HCT116 (cell line): Measurements from ENCODE around the gene XPNPEP3. TPM values are rescaled to one million over a fixed set of nuclear protein-coding genes. Genes with fewer than 3 reads are reported as not detected.

Source experiments
- ATAC-seq: fragments of 200-7000 bp; cut with Tn5 transposase; 2 replicates; pipeline ENCODE4 v1.9.1; 2020; ENCODE audit warnings: mild to moderate bottlenecking, moderate library complexity
- BruUV-seq: library from RNA; stranded (reverse); fragments of 400-500 nt; replicated peaks from 2 replicates; lab custom pipeline; 2021; lab: Mats Ljungman, UMichigan
- CTCF ChIA-PET: fragments of 300-600 bp; sonication (Branson Sonifier 250); formaldehyde crosslinking; loops from one replicate; lab custom pipeline; 2021; ENCODE audit warnings: antibody characterized with exemption; lab: Charles Lee
- POLR2A ChIA-PET: fragments of 300-600, 350-600 bp; sonication (Branson Sonifier 250); formaldehyde crosslinking; loops from one replicate; lab custom pipeline; 2021; ENCODE audit warnings: antibody characterized with exemption; lab: Charles Lee
- RAD21 ChIA-PET, 2 experiments: fragments of 300-600 bp; sonication (Branson Sonifier 250); formaldehyde crosslinking; loops; one replicate each; lab custom pipeline; 2023; ENCODE audit warnings: low total read pairs in 2 of 2; ENCODE audit not compliant: uncharacterized antibody in 2 of 2, unreplicated experiment in 2 of 2, low non-redundant PET in 1 of 2; lab: Charles Lee
- DNase-seq: peaks from one replicate; pipeline ENCODE4 v3.0.0-alpha.2; 2010; ENCODE audit warnings: low read depth, low spot score
- H2AFZ ChIP-seq: fragments of 200-600 bp; shearing (Covaris generic), sonication (generic); 2 replicates; pipeline ENCODE4 v1.6.1; 2017; ENCODE audit warnings: low read depth, mixed run types, mixed read lengths, antibody characterized with exemption, low read length; ENCODE audit not compliant: poor library complexity, severe bottlenecking
- H3K27ac ChIP-seq: 2 replicates; pipeline ENCODE4 v1.5.1; 2012; ENCODE audit warnings: low read depth, low read length
- H3K27me3 ChIP-seq: fragments of 200-600 bp; sonication (generic); 2 replicates; pipeline ENCODE4 v1.6.1; 2016; ENCODE audit warnings: mixed run types, low read length, mixed read lengths; ENCODE audit not compliant: insufficient read depth
- H3K36me3 ChIP-seq, 2 experiments: fragments of 200-500 bp in 1 of 2; fragments of 200-600 bp in 1 of 2; sonication (Bioruptor generic) in 1 of 2; sonication (generic) in 1 of 2; 2 replicates each; pipeline versions ENCODE4 v1.5.1 to v1.6.1; 2014 to 2016; ENCODE audit warnings: low read length in 2 of 2, inconsistent platforms in 1 of 2, mixed read lengths in 1 of 2, mixed run types in 1 of 2; ENCODE audit not compliant: insufficient read depth in 2 of 2, control insufficient read depth in 1 of 2
- H3K4me1 ChIP-seq, 2 experiments: fragments of 200-600 bp in 1 of 2; sonication (generic) in 1 of 2; 2 replicates each; pipeline versions ENCODE4 v1.5.1 to v1.6.1; 2012 to 2017; ENCODE audit warnings: low read length in 2 of 2, inconsistent platforms in 1 of 2, mild to moderate bottlenecking in 1 of 2, mixed read lengths in 1 of 2, mixed run types in 1 of 2, moderate library complexity in 1 of 2; ENCODE audit not compliant: insufficient read depth in 2 of 2, control insufficient read depth in 1 of 2
- H3K4me2 ChIP-seq: fragments of 200-600 bp; sonication (generic); 2 replicates; pipeline ENCODE4 v1.6.1; 2017; ENCODE audit warnings: mixed run types, low read length, mixed read lengths
- H3K4me3 ChIP-seq, 2 experiments: fragments of 200-600 bp in 1 of 2; sonication (generic) in 1 of 2; replicated peaks in 1 of 2; 2 replicates each; pipeline ENCODE4 v1.5.1; 2011 to 2016; ENCODE audit warnings: low read length in 2 of 2, control low read depth in 1 of 2, low read depth in 1 of 2, mild to moderate bottlenecking in 1 of 2, mixed read lengths in 1 of 2, mixed run types in 1 of 2
- H3K79me2 ChIP-seq: fragments of 200-600 bp; sonication (generic); 2 replicates; pipeline ENCODE4 v1.6.1; 2017; ENCODE audit warnings: mild to moderate bottlenecking, mixed run types, low read length, moderate library complexity, mixed read lengths; ENCODE audit not compliant: insufficient read depth
- H3K9ac ChIP-seq: fragments of 200-600 bp; sonication (generic); 2 replicates; pipeline ENCODE4 v1.6.1; 2016; ENCODE audit warnings: low read length, mixed read lengths
- H3K9me2 ChIP-seq: fragments of 200-600 bp; sonication (generic), shearing (Covaris generic); 2 replicates; pipeline ENCODE4 v1.6.1; 2017; ENCODE audit warnings: mixed run types, mild to moderate bottlenecking, moderate library complexity; ENCODE audit not compliant: insufficient read depth
- H3K9me3 ChIP-seq, 2 experiments: fragments of 200-500 bp in 1 of 2; fragments of 200-600 bp in 1 of 2; sonication (Bioruptor generic) in 1 of 2; sonication (generic) in 1 of 2; 2 replicates each; pipeline ENCODE4 v1.6.1; 2014 to 2017; ENCODE audit warnings: low read length in 2 of 2, mixed read lengths in 2 of 2, inconsistent platforms in 1 of 2, low read depth in 1 of 2, mild to moderate bottlenecking in 1 of 2, mixed run types in 1 of 2, moderate library complexity in 1 of 2; ENCODE audit not compliant: control insufficient read depth in 1 of 2, insufficient read depth in 1 of 2
- H4K20me1 ChIP-seq: fragments of 200-600 bp; sonication (generic), shearing (Covaris generic); 2 replicates; pipeline ENCODE4 v1.6.1; 2017; ENCODE audit warnings: mixed run types, mild to moderate bottlenecking, moderate library complexity; ENCODE audit not compliant: insufficient read depth
- EGR1 ChIP-seq: IDR thresholded peaks from 2 replicates; pipeline ENCODE4 v1.6.1; 2012; ENCODE audit warnings: low read depth
- ELF1 ChIP-seq: IDR thresholded peaks from 2 replicates; pipeline ENCODE4 v1.6.1; 2012; ENCODE audit warnings: low read depth, borderline replicate concordance
- EZH2 ChIP-seq: fragments of 200-600 bp; sonication (generic); IDR thresholded peaks from 2 replicates; pipeline ENCODE4 v1.6.1; 2017; ENCODE audit warnings: antibody characterized with exemption, mixed run types
- EZH2phosphoT487 ChIP-seq: fragments of 200-600 bp; IDR thresholded peaks from 2 replicates; pipeline ENCODE4 v1.6.1; 2018; ENCODE audit warnings: antibody characterized with exemption, borderline replicate concordance
- intact Hi-C: fragments of 100-400 bp; cut with micrococcal nuclease; formaldehyde crosslinking; loops from 2 replicates; pipeline ENCODE4 v1.10.0; 2022
- total RNA-seq: library from RNA; stranded (reverse); gene quantifications from one replicate; pipeline ENCODE4 v1.2.1, GENCODE V29; 2021; ENCODE audit not compliant: unreplicated experiment

Gene XPNPEP3
- total RNA-seq, 1 experiment from 2014 or later, result 29.8 TPM

GRCh38 chr22:40877488-40877887, 20.5 kb downstream of the XPNPEP3 start:
- H3K4me3 ChIP-seq, result no peak overlapping the region
- H3K9me2 ChIP-seq, result no peaks in the 10 kb centered on the region
- no peaks in the 10 kb centered on the region for H3K27me3 ChIP-seq
- ChIA-PET CTCF (no interaction called here), POLR2A (no interaction called here), RAD21 (no interaction called here)
- H3K4me1 ChIP-seq, result no peaks in the 10 kb centered on the region
- no peak overlapping the region for H2AFZ ChIP-seq
- H3K27ac ChIP-seq, result no peak overlapping the region
- no peaks in the 10 kb centered on the region for H4K20me1 ChIP-seq
- TF ChIP-seq EGR1, result no peak
- no peak for TF ChIP-seq EZH2phosphoT487
- H3K9ac ChIP-seq, result no peak overlapping the region
- H3K4me2 ChIP-seq, result no peak overlapping the region
- intact Hi-C loops, result no loop called here
- H3K36me3 ChIP-seq, result peaks cover 0 to 8% of the 10 kb centered on the region in 2 experiments; a peak in 2 of 4 replicates
- DNase-seq (no peak), ATAC-seq (no peak)
- no peaks in the 10 kb centered on the region for H3K79me2 ChIP-seq
- BruUV-seq, result no TSS peak
- H3K9me3 ChIP-seq, result no peaks in the 10 kb centered on the region

GRCh38 chr22:40878922-40879321, 22.0 kb downstream of the XPNPEP3 start:
- Histone ChIP-seq H3K9me2 (no peaks in the 10 kb centered on the region), H4K20me1 (no peaks in the 10 kb centered on the region), H3K27ac (no peak overlapping the region), H3K79me2 (no peaks in the 10 kb centered on the region), H2AFZ (no peak overlapping the region), H3K4me1 (no peaks in the 10 kb centered on the region), H3K9me3 (no peaks in the 10 kb centered on the region), H3K4me2 (no peak overlapping the region), H3K27me3 (no peaks in the 10 kb centered on the region), H3K36me3 (peaks cover 0 to 16% of the 10 kb centered on the region in 2 experiments; a peak in 2 of 4 replicates), H3K9ac (no peak overlapping the region), H3K4me3 (no peak overlapping the region)
- ATAC-seq (no peak), DNase-seq (no peak)
- CTCF ChIA-PET, result no interaction called here
- TF ChIP-seq EZH2, result no peak
- TF ChIP-seq EZH2phosphoT487, result no peak
- TF ChIP-seq ELF1, result no peak
- intact Hi-C loops, result no loop called here
- BruUV-seq, result no TSS peak
- RAD21 ChIA-PET, result no interaction called here
- POLR2A ChIA-PET, result no interaction called here
